GM12878 (cell line): ENCODE data around the gene SMG6. TPM values are rescaled to one million over a fixed set of nuclear protein-coding genes. Genes with fewer than 3 reads are reported as not detected.

Experiments
- ATAC-seq: fragments of 200-7000 bp; cut with Tn5 transposase; 3 replicates; pipeline ENCODE4 v1.9.1; 2020; ENCODE audit warnings: mild to moderate bottlenecking, moderate library complexity
- BruUV-seq: library from RNA; stranded (reverse); fragments of 400-500 nt; replicated peaks from 2 replicates; lab custom pipeline; 2021; lab: Mats Ljungman, UMichigan
- CTCF ChIA-PET: fragments of 300-600 bp; sonication (Branson Sonifier 250); formaldehyde crosslinking; extraction: SDS; loops from one replicate; lab custom pipeline; 2021; ENCODE audit warnings: inconsistent platforms; lab: Yijun Ruan, JAX
- POLR2A ChIA-PET: fragments of 350-600 bp; formaldehyde crosslinking; extraction: SDS; loops from one replicate; lab custom pipeline; 2021; ENCODE audit warnings: inconsistent platforms; lab: Charles Lee
- RAD21 ChIA-PET: fragments of 300-600 bp; sonication (Branson Sonifier 250); formaldehyde crosslinking; loops from one replicate; lab custom pipeline; 2023; ENCODE audit warnings: antibody characterized with exemption; ENCODE audit not compliant: unreplicated experiment; lab: Charles Lee
- SMC1A ChIA-PET: fragments of 300-600 bp; sonication (Branson Sonifier 250); formaldehyde crosslinking; loops from one replicate; lab custom pipeline; 2023; ENCODE audit not compliant: unreplicated experiment, uncharacterized antibody; lab: Charles Lee
- DNase-seq: peaks from one replicate; pipeline ENCODE4 v3.0.0-alpha.2; 2011; ENCODE audit warnings: low read depth, low spot score
- FAIRE-seq: peaks from 3 replicates; lab custom pipeline; 2011; peaks lifted over from hg19 to GRCh38; lab: Jason Lieb, UNC
- H2AFZ ChIP-seq: 2 replicates; pipeline ENCODE4 v1.6.0; 2011; ENCODE audit warnings: low read depth, low read length, control low read depth; ENCODE audit not compliant: control insufficient read depth
- H3K27ac ChIP-seq: 2 replicates; pipeline ENCODE4 v1.5.1; 2011; ENCODE audit warnings: control low read depth; ENCODE audit not compliant: control insufficient read depth, insufficient read depth
- H3K27me3 ChIP-seq, 2 experiments: replicated peaks in 1 of 2; 2 replicates each; pipeline versions ENCODE4 v1.6.0 to v1.6.1; 2011; ENCODE audit warnings: low read length in 1 of 2; ENCODE audit not compliant: control insufficient read depth in 2 of 2, insufficient read depth in 2 of 2
- H3K36me3 ChIP-seq, 2 experiments: 2 replicates each; pipeline ENCODE4 v1.5.1; 2011; ENCODE audit warnings: low read length in 1 of 2; ENCODE audit not compliant: control insufficient read depth in 2 of 2, insufficient read depth in 2 of 2
- H3K4me1 ChIP-seq: 2 replicates; pipeline ENCODE4 v1.6.1; 2011; ENCODE audit warnings: mild to moderate bottlenecking, low read length, moderate library complexity, mixed read lengths; ENCODE audit not compliant: control insufficient read depth, insufficient read depth
- H3K4me2 ChIP-seq: 2 replicates; pipeline ENCODE4 v1.6.0; 2011; ENCODE audit warnings: control low read depth; ENCODE audit not compliant: control insufficient read depth, insufficient read depth
- H3K4me3 ChIP-seq: fragments of 200-600 bp; sonication (generic); 2 replicates; pipeline ENCODE4 v1.5.1; 2016
- H3K79me2 ChIP-seq: 2 replicates; pipeline ENCODE4 v1.6.0; 2011; ENCODE audit warnings: low read length; ENCODE audit not compliant: control insufficient read depth, insufficient read depth
- H3K9ac ChIP-seq: 2 replicates; pipeline ENCODE4 v1.8.0; 2011; ENCODE audit warnings: low read length, control low read depth, mixed read lengths; ENCODE audit not compliant: control insufficient read depth, insufficient read depth
- H3K9me3 ChIP-seq: replicated peaks from 3 replicates; pipeline ENCODE4 v1.5.1; 2011; ENCODE audit warnings: mild to moderate bottlenecking, low read length; ENCODE audit not compliant: control insufficient read depth, insufficient read depth
- H4K20me1 ChIP-seq: 2 replicates; pipeline ENCODE4 v1.6.0; 2011; ENCODE audit not compliant: control insufficient read depth, insufficient read depth
- EZH2 ChIP-seq: IDR thresholded peaks from 2 replicates; pipeline ENCODE4 v1.6.1; 2012; ENCODE audit warnings: low read depth, mild to moderate bottlenecking, control low read depth, inconsistent platforms, low read length, borderline replicate concordance; ENCODE audit not compliant: control insufficient read depth
- STAT3 ChIP-seq: IDR thresholded peaks from 2 replicates; pipeline ENCODE4 v1.6.1; 2011; ENCODE audit warnings: low read depth, low read length, improper control_type of control experiment
- TCF3 ChIP-seq: IDR thresholded peaks from 2 replicates; pipeline ENCODE4 v1.6.1; 2012; ENCODE audit warnings: low read depth, mild to moderate bottlenecking, low read length, borderline replicate concordance; ENCODE audit not compliant: insufficient read depth
- YY1 ChIP-seq: IDR thresholded peaks from 2 replicates; pipeline ENCODE4 v1.6.1; 2011; ENCODE audit warnings: low read depth, mild to moderate bottlenecking, low read length
- whole genome bisulfite sequencing: methylation state at CpG from one replicate; pipeline ENCODE4 v1.1.6; 2016; ENCODE audit warnings: low lambda C conversion rate; ENCODE audit not compliant: insufficient replicate concordance, insufficient coverage; ENCODE audit errors: missing lambda C conversion rate; 5-methylcytosine and 5-hydroxymethylcytosine counted together
- in situ Hi-C: fragments of 300-500 bp; cut with MboI; formaldehyde crosslinking; loops from 9 replicates; pipeline ENCODE4 v1.14.3; 2018; ENCODE audit warnings: mixed read lengths
- intact Hi-C: fragments of 100-400 bp; cut with micrococcal nuclease; formaldehyde crosslinking; loops from one replicate; pipeline ENCODE4 v1.14.2; 2022; ENCODE audit not compliant: unreplicated experiment
- polyA plus RNA-seq, 11 experiments: library from polyadenylated mRNA; depleted of rRNA in 4 of 11; unstranded in 6 of 11; stranded (reverse) in 5 of 11; fragments of >200 nt; fragmentation: Nextera tagmentation in 4 of 11; fragmentation: Illumina TruSeq in 1 of 11; extraction: Ambion mirVana in 4 of 11; extraction: Trizol in 1 of 11; gene quantifications; 1 replicate in 1 of 11; 2 replicates in 10 of 11; pipeline versions ENCODE4 v1.2.1 to v1.2.3, GENCODE V29; 2011 to 2016; ENCODE audit warnings: inconsistent platforms in 2 of 11, missing spikeins in 2 of 11, low read depth in 1 of 11
- total RNA-seq, 4 experiments: library from RNA; depleted of rRNA in 3 of 4; stranded (reverse); fragments of >200 nt in 3 of 4; fragmentation: Illumina TruSeq in 1 of 4; extraction: Trizol in 1 of 4; gene quantifications; 2 replicates each; pipeline versions ENCODE4 v1.2.1 to v1.2.3, GENCODE V29; 2013 to 2021

The SMG6 gene
- total and polyA plus RNA-seq, 10 of the 15 experiments (the other 5 are each of a cell fraction or from before 2014, with no cell fraction given) = 0.58 to 28.7 (median 15.7) TPM

DNA sequence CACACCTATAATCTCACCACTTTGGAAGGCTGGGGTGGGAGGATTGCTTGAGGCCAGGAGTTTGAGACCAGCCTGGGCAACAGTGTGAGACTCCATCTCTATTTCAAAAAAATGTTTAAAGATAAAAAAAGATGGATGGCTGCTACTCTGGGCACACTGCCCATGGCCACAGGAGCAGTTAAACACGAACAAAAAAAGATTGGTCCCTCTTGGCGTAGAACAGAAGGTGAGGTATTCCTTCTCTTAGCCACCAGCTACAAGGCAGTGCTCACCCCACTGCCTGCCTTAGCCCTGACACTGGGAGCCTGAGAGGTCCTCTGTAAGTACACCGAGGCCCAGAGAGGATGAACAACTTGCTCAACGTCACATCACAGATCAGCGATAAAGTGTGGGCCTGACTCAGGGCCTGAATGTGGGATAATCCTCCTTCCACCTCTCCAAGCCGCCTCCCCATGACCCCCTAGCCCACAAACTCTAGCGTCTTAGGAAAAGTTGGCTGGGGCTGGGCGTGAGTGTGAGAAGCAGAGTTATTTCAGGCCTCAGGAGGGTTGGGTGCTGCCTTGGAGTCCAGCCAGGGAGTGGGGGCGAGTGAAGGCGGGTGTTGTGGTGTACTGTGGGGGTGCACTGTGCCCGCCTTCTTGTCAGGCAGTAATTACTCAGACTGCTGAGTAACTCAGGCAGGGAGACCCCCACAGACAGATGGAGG, 275.9 kb downstream of the SMG6 start:
- FAIRE-seq = no peak
- BruUV-seq = no TSS peak
- Histone ChIP-seq H3K9ac (no peak overlapping the region), H3K4me2 (no peak overlapping the region), H4K20me1 (no peaks in the 10 kb centered on the region), H3K27ac (no peak overlapping the region), H3K4me1 (peaks cover 8% of the 10 kb centered on the region), H3K9me3 (no peaks in the 10 kb centered on the region)
- ChIA-PET POLR2A (interaction anchor here (1.0 to 1.4 kb wide), 2 partner anchors 309 to 311 kb away, joined by 3 to 4 read pairs; partner anchors contain the start of gene TSR1), CTCF (interaction anchor here (0.6 to 1.3 kb wide), 3 partner anchors 17 to 146 kb away, joined by 3 read pairs; no protein-coding TSS in a partner anchor), SMC1A (interaction anchor here (0.9 to 2.9 kb wide), 2 partner anchors 118 to 146 kb away, joined by 3 to 6 read pairs; no protein-coding TSS in a partner anchor)
- no peak for ATAC-seq
- intact Hi-C loops = no loop called here
- WGBS = 32% methylated on average over 11 of the region's 11 CpGs
- TF ChIP-seq STAT3 = no peak
- no peak for TF ChIP-seq EZH2
- no peak for TF ChIP-seq TCF3
- no peak for TF ChIP-seq YY1
- TF ChIP-seq, all 136 proteins: peak for 0
- no peak for DNase-seq
- no peak overlapping the region for H3K4me3 ChIP-seq
- no peaks in the 10 kb centered on the region for H3K36me3 ChIP-seq
- H2AFZ ChIP-seq = no peak overlapping the region
- peaks cover 15 to 17% of the 10 kb centered on the region in 2 experiments for H3K27me3 ChIP-seq
- RAD21 ChIA-PET = interaction anchor here (0.7 kb wide), 1 partner anchor 63 kb away, joined by 3 read pairs; no protein-coding TSS in a partner anchor
- H3K79me2 ChIP-seq = peaks cover 10% of the 10 kb centered on the region
- in situ Hi-C loops = no loop called here
